RKO (cell line): ENCODE results near the gene SLC6A18.

ENCODE experiments used
- DNase-seq: peaks from one replicate; pipeline ENCODE4 v3.0.0-alpha.2; 2016; ENCODE audit warnings: low spot score

SLC6A18 gene

DNA sequence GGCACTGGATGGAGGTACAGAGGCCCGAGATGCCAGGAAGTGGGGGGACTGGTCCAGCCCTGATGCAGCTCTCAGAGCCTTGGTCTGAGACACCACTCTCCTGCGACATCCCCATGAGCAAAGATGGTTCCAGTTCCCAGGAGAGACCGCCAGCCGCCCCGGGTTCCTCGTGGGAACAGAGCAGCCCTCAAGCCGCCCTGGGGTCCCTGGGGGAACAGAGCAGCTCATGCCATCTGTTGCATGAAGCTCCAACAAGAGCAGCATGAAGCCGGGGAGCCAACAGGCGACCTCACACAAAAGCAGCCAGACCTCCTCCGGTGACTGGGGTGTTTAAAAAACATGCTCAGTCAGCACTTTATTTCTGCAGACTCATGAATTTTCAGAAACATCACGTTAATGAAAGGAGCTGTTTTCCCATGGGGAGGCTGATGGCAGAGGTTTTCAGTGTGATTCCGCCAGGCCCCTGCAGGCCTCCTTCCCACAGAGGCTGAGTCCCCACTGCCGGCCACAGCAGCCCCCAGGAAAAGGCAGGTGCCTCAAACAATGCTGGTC is 6.2 kb downstream of the SLC6A18 start:
- no peak for DNase-seq

DNA sequence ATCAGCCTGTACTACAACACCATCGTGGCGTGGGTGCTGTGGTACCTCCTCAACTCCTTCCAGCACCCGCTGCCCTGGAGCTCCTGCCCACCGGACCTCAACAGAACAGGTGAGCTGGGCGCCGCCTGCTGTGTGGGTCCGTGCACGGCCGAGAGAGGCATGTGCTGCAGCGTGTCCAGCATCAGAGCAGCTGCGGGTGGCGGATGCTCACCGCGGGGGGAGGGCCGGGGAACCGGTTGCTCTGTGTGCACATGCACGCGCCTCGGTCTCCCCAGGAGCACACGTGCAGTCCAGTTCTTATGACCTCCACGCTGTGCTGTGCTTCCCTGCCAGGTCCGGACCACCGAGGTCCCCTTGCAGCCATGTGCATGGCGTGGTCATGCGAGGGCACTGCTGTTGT is 7.6 kb downstream of the SLC6A18 start:
- DNase-seq = no peak

DNA sequence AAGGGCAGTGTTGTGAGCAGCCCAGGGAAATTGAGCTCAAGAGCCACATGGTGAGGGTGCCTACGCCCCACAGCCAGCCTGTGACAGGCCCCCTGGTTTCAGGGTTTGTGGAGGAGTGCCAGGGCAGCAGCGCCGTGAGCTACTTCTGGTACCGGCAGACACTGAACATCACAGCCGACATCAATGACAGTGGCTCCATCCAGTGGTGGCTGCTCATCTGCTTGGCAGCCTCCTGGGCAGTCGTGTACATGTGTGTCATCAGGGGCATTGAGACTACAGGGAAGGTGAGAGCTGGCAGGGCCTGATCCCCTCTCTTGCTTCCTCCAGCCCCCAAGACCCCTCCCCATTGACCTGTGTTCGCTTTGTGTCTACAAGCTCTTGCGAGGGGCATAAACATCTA is 10.2 kb downstream of the SLC6A18 start:
- DNase-seq = no peak

DNA sequence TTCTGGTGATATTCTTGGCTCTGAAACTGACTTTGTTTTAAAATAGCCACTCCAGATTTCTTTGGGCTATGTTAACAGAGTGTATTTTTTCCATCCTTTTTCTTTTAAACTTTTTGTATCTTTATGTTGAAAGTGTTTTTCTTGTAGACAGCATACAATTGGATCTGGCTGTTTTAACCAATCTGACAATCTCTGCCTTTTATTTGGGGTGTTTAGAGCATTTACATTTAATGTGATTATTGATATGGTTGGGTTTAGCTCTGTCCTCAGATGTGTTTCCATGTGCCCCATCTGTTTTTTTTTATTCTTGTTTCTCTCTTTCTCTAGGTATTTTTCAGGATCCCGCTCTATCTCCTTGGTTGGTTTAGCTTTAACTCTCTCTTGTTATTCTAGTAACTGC is 10.7 kb downstream of the SLC6A18 start:
- DNase-seq = no peak

DNA sequence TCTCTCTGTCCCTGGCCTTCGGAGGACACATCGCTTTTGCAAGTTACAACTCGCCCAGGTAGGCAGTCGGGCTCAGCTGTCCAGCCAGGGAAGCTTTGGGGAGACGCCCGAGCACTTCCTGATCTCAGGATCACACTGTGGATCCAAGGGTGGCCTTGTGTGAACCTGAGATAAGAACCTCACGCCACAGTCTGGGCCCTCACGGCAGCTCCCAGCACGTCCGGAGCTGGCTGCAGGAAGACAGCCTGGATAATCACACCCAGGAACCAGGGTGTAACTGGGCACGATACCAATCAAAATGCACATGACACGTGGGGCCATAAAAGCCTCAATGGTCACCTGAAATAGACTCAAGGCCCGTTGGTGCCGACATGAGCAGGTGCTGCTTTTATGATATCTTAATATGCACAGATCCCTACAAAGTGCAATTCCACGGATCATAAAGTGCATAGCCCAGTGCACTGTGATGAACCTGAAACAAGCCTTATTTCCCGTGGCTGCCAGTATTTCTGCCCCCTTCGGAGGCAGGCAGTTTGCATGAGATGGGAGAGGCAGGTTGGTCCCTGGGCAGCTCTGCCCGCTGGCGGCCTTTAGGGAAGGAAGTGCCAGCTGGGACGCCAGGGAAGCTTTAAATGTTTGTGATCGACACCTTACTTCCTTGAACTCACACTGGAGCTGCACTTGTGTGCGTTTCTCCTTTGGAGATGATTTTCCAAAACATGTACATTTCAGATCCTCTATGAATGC is 14.5 kb downstream of the SLC6A18 start:
- no peak for DNase-seq

DNA sequence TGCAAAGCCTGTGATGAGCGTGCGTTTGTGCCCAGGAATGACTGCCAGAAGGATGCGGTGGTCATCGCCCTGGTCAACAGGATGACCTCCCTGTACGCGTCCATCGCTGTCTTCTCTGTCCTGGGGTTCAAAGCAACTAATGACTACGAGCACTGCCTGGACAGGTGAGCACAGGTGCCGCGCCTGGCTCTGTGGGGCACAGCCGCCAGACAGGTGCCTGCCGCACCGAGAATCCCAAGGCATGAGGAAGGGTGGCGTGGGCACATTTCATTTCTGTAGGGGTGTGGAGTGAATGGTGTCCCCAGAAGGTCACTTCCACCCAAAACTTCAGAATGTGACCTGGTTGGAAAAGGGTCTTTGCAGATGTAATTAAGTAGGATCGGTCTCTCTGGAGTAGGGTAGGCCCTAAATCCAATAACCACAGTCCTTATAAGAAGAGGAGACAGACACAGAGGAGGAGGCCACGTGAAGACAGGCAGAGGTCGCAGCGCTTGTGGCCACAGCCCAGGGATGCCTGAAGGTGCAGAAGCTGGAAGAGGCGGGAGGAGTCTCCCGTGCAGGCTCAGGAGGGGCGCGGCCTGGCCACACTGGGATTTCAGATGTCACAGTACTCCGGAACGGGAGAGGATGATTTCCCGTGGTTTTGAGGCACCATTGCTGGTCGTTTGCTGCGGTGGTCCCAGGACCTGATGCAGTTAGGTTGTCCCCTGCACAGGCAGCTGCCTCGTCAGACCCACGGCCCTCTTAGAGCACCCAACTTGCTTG is 15.5 kb downstream of the SLC6A18 start:
- DNase-seq = no peak

DNA sequence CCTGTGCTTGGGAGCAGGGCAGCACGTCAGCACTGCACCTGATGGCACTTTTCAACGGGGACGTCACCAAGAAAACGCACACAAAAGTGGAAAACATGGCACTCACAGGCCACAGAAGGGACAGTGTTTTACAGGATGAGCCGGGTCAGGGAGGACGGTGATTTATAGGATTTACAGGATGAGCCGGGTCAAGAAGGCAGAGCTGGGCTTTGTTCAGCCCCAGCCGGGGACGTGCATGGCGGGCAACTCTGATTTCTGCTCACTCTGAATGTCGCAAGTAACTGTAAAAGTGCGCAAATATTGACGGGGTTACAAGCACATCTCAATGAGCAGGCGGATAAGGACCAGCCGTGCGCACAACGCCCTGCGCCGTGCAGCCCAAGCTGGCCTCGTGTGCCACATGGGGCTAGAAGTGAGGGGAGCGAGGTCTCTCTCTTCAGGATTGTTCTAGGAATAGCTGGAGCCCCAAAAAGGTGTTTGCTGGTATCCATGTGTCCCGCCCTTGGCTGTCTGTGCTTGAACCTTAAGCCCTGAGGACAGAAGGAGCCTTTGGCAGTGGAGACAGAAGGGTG is 16.4 kb downstream of the SLC6A18 start:
- DNase-seq = no peak

DNA sequence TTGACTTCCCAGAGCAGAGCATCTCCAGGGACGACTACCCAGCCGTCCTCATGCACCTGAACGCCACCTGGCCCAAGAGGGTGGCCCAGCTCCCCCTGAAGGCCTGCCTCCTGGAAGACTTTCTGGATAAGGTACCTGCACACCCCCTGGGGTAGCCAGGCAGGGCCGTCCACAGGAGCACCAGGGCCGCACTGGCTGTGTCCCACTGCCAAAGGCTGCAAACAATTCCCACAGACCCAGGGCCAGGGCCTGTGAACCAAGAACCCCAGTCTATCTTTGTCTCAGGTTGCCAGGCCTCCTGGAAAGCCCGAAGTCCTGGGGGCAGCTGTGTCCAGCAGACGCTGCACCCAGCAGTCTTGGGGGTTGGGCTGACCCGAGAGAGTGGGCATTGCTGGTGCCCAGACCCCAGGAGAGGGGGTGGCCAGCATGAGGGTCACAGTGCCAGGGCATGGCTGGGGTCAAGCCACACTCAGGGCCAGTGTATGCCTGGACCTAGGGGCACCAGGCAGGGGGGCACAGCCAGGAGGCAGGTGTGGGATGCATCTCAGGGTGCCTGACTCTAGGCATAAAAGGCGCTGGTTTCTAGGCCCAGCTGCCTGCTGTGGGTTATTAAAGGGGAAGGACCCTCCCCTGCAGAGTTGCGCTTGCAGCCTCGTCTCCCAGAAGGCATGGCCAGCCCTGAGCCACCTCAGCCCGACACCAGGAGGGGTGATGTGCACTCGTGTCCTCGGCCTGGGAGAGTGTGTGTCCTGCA is 17.7 kb downstream of the SLC6A18 start:
- DNase-seq = no peak

DNA sequence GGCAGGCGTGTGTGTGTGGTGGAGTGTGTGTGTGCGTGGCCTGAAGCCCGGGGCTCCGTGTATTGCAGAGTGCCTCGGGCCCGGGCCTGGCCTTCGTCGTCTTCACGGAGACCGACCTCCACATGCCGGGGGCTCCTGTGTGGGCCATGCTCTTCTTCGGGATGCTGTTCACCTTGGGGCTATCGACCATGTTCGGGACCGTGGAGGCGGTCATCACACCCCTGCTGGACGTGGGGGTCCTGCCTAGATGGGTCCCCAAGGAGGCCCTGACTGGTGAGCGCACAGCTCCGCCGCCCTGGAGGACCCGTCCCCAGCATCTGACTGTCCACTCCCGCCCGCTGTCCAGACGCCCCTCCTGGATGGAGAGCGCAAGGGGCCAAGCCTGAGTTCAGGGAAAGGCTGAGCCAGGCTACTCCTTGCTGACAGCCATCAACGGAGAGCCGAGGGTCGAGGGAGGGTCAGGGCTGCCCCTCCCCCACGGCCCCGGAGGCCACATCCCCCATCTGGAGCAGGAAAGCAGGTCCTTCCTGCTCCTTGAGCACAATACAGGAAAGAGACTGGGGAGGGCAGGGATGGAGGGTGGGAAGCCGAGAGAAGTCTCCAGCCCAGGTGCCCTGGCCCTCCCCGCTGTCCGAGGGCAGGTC is 18.4 kb downstream of the SLC6A18 start:
- no peak for DNase-seq

DNA sequence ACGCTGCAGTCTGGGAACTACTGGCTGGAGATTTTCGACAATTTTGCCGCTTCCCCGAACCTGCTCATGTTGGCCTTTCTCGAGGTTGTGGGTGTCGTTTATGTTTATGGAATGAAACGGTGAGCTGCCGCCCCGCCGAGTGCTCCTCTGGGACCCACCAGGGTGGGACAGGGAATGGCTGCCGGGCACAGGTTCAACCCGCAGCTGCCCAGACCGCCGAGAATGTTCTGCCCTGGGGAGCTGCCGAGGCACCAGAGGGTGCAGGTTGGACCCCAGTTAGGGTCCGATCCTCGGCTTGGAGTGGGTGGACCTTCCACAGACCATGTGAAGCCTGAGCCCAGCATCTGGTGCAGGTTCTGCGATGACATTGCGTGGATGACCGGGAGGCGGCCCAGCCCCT is 19.1 kb downstream of the SLC6A18 start:
- DNase-seq = no peak

DNA sequence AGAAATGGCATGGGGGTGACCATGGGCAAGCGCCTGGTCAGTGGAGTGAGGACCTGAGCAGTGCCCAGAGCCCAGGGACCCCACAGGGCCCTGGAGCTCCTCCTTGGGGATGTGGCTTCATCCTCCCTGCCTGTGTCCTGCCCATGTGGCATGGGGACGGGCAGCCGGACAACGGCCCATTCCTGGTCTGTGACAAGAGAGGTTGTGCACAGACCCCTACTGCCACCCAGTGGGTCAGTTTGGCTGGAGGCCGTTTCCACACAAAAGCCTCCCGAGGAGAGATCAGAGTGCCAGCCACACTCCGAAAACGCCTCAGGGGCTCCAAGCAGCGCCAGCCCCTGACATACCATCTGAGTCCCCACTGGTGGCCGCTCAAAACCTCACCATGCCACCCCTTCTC is 19.8 kb downstream of the SLC6A18 start:
- no peak for DNase-seq

DNA sequence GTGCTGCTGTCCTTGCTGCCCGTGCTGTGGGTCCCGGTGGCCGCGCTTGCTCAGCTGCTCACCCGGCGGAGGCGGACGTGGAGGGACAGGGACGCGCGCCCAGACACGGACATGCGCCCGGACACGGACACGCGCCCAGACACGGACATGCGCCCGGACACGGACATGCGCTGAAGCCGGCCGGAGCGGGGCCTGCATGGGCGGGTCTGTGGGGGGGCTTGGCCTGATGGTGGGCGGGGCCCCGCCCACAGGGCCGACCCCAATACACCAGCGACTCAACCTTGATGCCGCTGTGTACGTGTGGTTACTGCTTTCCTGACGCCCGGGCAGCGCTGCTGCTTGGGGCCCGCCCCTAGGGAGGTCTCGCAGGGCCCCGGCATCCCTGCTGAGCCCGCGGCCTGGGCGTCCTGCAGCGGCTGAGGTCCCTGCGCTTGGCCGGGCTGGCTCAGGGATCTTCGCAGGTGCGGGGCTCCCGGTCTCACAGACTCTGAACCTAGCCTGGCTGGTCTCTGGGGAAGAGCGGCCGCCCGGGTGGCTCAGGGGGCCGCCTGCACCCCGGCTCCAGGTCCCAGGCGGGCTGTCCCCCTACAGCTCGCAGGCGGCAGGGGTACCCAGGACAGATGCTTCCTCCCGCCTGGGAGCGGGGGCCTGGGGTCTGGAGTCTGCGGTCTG is 20.9 kb downstream of the SLC6A18 start:
- no peak for DNase-seq

DNA sequence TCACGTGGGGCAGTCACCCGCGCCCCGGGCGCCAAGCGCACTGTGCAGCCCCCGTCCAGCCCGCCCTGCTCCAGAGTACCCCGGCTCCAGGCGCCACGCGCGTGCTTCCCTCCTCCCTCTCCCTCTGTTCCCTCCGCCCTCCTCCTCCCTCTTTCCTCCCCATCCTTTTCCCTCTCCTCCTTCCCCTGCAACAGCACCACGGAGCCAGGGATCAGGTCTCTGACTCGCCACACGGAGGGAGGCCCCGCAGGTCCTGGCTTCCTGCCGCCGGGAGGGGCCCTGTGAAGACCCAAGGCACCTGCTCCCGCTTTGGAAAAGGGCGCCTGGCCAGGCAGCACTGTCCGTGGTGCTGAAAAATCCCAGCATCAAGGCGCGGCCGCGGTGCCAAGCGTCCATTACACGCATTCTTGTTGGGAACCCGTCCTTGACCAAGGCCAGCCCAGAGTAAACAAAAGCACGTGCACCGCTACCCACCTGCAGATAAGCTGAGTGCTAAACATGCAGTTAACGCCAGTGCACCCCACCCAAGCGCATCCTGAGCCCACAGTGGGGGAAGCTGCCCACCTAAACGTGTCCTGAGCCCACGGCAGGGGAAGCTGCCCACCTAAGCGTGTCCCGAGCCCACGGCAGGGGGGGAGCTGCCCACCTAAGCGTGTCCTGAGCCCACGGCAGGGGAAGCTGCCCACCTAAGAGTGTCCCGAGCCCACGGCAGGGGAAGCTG is 21.7 kb downstream of the SLC6A18 start:
- DNase-seq = peak; percentile 34

DNA sequence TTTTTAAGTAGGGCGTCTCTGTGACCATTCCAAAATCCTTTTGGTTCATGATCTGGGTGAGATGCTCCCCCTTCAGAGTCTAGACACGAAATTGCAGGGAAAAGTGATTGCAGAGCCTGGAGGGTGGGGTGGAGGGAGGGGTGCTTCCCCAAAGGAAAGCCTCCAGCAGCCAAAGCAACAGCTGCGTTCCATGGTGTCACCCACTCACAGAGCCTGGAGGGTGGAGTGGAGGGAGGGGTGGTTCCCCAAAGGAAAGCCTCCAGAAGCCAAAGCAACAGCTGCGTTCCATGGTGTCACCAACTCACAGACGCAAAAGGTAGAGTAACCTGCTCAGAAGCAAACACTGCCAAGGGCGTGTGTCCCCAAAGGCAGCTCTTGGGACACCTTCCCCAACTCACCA is 22.6 kb downstream of the SLC6A18 start:
- no peak for DNase-seq

DNA sequence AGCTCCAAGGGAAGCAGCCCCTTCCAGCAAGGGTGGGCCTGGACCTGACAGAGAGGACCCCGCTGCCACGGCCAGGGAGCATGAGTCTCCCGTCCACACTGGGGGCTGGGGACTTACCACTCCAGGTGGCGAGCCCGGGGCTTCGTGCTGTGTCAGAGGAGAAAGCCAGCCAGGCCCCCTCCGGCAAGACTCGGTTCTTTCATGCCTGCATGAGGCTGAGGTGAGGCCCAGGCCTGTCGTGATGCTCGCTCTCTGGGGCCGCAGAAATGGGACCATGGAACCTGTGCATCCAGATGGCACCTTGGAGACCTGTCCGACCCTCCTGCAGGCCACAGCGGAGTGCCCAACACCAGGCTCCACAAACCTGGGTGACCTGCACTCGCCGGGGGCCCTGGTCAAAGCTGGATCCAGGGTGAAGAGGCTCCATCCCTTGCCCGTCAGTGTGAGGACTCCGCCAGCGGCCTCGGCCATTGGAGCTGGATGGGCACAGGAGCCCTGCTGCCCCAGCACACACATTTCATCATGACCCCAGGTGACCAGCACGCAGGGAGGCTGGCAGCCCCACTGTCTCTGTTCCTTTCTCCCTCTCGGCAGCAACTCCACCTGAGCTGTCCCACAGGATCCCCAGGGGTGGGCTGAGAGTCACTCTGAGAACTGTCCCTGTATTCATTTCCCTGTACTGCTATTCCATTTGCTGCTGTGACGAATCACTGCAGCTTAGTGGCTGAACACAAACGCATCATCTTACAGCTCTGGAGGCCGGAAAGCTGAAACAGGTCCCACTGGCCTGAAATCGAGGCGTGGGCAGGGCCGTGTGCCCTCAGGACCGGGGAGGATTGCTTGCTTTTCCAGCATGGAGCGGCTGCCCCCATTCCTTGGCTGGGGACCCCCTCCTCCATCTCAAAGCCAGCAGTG is 24.4 kb downstream of the SLC6A18 start:
- DNase-seq = no peak

DNA sequence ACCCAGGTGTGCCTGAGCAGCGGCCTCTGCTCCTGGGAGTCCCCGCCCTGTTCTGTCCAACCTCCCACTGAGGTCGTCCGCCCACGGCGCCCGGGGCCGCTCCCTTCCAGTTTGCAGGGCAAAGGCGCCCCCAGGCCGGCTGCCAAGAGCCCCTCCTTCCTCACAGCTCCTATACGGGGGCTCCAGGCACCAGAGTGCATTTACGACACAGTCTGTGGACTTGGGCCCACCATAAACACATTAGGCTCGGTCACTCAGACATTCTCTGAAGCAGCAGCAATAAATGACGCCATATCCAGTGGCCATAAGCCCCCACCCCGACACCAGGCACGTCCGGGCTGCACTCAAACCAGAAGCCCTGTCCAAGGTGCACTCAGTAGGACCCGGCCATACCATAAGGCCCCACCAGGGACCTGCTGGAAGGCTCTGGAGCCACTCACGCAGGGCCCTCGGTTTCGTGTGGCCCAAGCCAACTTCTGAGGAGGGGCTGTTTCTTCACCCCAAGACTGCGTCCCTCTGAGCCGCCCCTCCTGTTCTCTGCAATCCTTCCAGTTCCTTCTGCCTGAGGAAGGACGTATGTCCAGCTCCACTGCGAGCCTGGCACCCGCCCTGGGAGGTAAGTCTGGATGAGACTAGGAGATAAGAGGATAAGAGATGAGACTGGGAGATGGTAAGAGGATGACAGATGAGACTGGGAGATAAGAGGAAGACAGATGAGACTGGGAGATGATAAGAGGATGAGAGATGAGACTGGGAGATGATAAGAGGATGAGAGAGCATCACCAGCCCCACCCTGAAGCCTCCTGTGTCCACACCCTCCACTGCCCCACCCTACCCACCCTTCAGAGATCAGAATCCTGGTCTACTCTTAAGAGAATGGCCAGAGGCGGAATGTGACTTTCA is 26.7 kb downstream of the SLC6A18 start:
- DNase-seq = no peak

DNA sequence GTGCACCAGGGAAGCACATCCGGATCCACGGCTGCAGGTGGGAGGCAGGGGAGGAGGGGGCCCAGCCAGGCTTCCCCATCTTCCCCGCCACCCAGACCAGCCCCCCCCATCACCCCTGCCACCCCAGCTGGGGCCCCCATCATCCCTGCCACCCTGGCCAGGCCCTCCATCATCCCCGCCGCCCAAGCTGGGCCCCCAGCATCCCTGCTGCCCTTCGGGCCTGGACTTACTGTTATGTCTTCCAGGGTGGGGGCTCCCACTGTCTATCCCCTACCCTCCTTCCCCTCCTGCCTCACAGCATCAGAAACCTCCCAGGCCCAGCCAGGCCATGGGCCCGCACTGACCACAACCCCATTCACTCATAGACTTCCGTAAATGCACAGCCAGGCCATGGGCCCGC is 27.5 kb downstream of the SLC6A18 start:
- DNase-seq = no peak

DNA sequence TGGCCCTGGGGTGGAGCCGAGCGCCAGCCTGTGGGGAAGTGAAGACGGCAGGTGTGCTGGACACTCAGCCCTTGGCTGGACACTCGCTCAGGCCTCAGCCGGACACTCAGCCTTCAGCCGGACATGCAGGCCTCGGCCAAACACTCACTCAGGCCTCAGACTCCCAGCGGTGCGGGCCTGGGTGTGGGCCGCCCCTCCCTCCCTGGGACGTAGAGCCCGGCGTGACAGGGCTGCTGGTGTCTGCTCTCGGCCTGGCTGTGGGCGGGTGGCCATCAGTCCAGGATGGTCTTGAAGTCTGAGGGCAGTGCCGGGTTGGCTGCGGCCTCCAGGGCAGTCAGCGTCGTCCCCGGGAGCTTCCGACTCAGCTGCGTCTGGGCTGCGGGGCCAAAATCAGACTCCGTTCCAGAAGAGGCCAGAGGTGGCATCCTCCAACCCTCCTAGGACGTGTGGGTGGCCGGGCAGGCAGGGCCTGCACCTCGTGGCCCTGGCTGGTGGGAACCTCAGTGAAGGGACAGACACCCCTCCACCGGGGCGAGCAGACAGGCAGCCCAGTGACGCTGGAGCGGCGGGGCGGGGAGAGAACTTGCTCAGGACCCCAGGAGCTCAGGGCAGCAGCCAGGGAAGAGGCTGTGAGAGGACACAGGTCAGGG is 28.4 kb downstream of the SLC6A18 start:
- no peak for DNase-seq
